Muscle layer of colon (tissue), 2 donors: ENCODE results near the gene KCNQ1.

Experiments
- H3K27ac ChIP-seq: one replicate; pipeline ENCODE4 v1.7.0; 2013; ENCODE audit warnings: low read depth, mild to moderate bottlenecking, low read length, moderate library complexity
- H3K27me3 ChIP-seq, 2 donors: one replicate each; pipeline ENCODE4 v1.7.0; 2013; ENCODE audit warnings: low read length in 2 of 2, mild to moderate bottlenecking in 2 of 2; ENCODE audit not compliant: insufficient read depth in 2 of 2, control insufficient read depth in 1 of 2
- H3K36me3 ChIP-seq: one replicate; pipeline ENCODE4 v1.7.0; 2013; ENCODE audit warnings: mild to moderate bottlenecking, low read length; ENCODE audit not compliant: insufficient read depth
- H3K4me1 ChIP-seq: one replicate; pipeline ENCODE4 v1.7.0; 2013; ENCODE audit warnings: mild to moderate bottlenecking, low read length; ENCODE audit not compliant: insufficient read depth
- H3K4me3 ChIP-seq, 2 donors: one replicate each; pipeline ENCODE4 v1.7.0; 2013; ENCODE audit warnings: low read length in 2 of 2, low read depth in 1 of 2, mild to moderate bottlenecking in 1 of 2, moderate library complexity in 1 of 2
- H3K9ac ChIP-seq: one replicate; pipeline ENCODE4 v1.7.0; 2013; ENCODE audit warnings: low read length
- H3K9me3 ChIP-seq: one replicate; pipeline ENCODE4 v1.7.0; 2013; ENCODE audit warnings: mild to moderate bottlenecking, low read length
- donor health status: abdominal sarcoma.
- donor health status: Adenocarcinoma of cecum.

Gene KCNQ1

GRCh38 chr11:2513441-2513840, 68.6 kb downstream of the KCNQ1 start:
- no peak overlapping the region for H3K27ac ChIP-seq
- H3K9ac ChIP-seq = no peak overlapping the region
- H3K36me3 ChIP-seq = no peaks in the 10 kb centered on the region
- H3K27me3 ChIP-seq = peaks cover 0 to 4% of the 10 kb centered on the region in 2 donors
- H3K4me1 ChIP-seq = no peaks in the 10 kb centered on the region
- H3K4me3 ChIP-seq = no peak overlapping the region
- H3K9me3 ChIP-seq = no peaks in the 10 kb centered on the region

- Histone ChIP-seq H3K4me1 (no peaks in the 10 kb centered on the region), H3K9me3 (no peaks in the 10 kb centered on the region), H3K9ac (no peak overlapping the region), H3K27me3 (peaks cover 0 to 4% of the 10 kb centered on the region in 2 donors), H3K4me3 (no peak overlapping the region), H3K36me3 (no peaks in the 10 kb centered on the region), H3K27ac (no peak overlapping the region)
These were observed 70.8 kb downstream of the KCNQ1 start for GRCh38 chr11:2515401-2516275.

- no peaks in the 10 kb centered on the region for H3K36me3 ChIP-seq
- H3K27ac ChIP-seq = no peak overlapping the region
- H3K4me1 ChIP-seq = no peaks in the 10 kb centered on the region
- H3K9ac ChIP-seq = no peak overlapping the region
- H3K9me3 ChIP-seq = no peaks in the 10 kb centered on the region
- H3K27me3 ChIP-seq = peaks cover 0 to 4% of the 10 kb centered on the region in 2 donors
- H3K4me3 ChIP-seq = no peak overlapping the region
These were observed 71.6 kb downstream of the KCNQ1 start for GRCh38 chr11:2516276-2517015.

GRCh38 chr11:2517016-2517385, 72.2 kb downstream of the KCNQ1 start:
- no peak overlapping the region for H3K4me3 ChIP-seq
- H3K36me3 ChIP-seq = no peaks in the 10 kb centered on the region
- H3K9me3 ChIP-seq = no peaks in the 10 kb centered on the region
- H3K27me3 ChIP-seq = peaks cover 0 to 4% of the 10 kb centered on the region in 2 donors
- no peaks in the 10 kb centered on the region for H3K4me1 ChIP-seq
- H3K27ac ChIP-seq = no peak overlapping the region
- no peak overlapping the region for H3K9ac ChIP-seq

DNA sequence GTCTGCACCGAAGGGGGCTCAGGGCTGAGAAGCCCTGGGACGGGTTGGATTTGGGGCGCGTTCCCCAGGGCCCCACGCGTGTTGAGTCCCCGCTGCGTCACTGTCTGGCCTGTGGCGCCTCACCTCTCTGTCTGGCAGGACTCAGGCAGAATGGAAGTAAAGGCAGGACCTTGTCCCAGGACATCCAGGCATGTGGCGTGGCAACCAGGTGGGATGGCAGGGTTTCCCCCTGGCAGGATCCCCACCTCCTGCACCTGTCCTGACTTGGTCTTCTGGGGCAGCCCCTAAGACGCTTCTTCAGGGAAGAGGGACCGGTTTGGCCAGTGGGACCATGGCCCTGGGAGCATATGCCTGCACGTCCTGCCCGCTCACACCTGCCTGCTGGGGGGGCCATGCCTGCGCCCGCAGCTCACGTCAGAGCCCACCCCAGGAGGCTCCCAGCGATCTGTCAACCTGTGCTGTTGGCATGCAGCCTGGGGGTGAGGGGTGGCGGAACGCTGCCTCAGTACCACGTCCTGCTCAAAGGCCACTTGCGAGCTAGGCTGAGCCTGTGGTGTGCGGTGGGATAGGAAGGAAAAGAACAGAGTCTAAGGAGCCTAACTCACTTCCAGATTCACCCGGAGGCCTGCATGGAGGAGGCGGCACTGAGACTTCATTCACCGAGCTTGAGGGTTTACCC, 72.7 kb downstream of the KCNQ1 start:
- no peak overlapping the region for H3K4me3 ChIP-seq
- no peak overlapping the region for H3K27ac ChIP-seq
- peaks cover 0 to 4% of the 10 kb centered on the region in 2 donors for H3K27me3 ChIP-seq
- H3K4me1 ChIP-seq = no peaks in the 10 kb centered on the region
- H3K9me3 ChIP-seq = no peaks in the 10 kb centered on the region
- no peak overlapping the region for H3K9ac ChIP-seq
- H3K36me3 ChIP-seq = no peaks in the 10 kb centered on the region

DNA sequence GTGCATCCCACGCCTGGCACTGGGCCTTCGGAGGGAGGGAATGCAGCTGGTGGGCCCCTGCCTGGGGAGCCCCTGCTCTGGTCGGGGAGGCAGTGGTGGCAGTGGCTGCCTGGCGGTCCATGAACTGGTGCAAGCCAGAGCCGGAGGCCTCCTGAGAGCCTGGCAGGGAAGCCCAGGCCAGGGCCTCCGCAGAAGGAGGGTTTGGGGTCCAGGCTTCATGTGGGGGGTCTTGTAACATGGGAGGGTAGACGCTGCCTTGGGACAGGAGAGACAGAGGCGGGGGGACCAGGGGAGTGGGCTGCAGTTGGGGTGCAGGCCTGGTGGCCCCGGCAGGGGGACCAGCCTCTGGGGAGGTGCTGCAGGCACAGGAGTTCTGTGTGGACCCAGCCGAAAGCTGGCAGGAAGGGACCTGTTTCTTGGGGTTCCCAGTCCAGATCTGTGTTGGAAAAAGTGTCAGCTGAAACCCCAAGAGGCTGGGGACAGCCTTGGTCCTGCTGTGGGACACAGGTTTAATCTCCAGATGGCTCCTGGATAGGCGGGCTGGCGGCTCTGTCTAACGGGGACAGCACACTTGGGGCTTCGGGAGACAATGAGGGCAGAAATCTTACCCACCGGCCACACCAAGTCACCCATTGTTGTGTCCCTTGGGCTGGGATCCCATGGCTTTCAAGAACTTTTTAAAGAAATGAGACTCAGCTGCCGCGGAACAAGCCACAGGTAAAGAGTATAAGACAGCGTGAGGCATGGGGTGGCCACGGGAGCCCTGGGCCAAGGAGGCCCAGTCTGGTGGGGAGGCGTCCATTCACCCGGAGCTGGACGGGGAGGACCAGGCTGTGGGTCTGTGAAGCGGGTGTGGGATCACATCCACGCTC, 73.5 kb downstream of the KCNQ1 start:
- Histone ChIP-seq H3K27ac (no peak overlapping the region), H3K36me3 (no peaks in the 10 kb centered on the region), H3K4me3 (no peak overlapping the region), H3K9me3 (no peaks in the 10 kb centered on the region), H3K27me3 (peaks cover 0 to 4% of the 10 kb centered on the region in 2 donors), H3K4me1 (no peaks in the 10 kb centered on the region), H3K9ac (no peak overlapping the region)

DNA sequence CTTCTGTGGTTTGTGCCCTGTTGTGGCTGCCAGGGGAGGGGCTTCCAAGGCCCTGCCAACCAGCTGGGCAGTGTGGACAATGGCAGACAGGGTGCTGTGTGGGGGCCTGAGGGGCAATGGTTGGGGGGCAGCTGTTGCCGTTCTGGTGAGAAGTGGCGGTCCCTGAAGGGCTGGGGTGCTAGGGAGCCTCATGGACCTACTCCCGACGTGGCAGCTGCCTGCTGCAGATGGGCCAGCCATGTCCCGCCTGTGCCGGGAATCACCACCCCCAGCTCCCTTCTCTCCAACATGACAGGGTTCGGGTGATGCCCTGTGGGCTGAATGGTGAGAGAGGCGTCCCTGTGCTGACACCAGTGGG, 74.2 kb downstream of the KCNQ1 start:
- H3K9ac ChIP-seq = no peak overlapping the region
- no peak overlapping the region for H3K27ac ChIP-seq

DNA sequence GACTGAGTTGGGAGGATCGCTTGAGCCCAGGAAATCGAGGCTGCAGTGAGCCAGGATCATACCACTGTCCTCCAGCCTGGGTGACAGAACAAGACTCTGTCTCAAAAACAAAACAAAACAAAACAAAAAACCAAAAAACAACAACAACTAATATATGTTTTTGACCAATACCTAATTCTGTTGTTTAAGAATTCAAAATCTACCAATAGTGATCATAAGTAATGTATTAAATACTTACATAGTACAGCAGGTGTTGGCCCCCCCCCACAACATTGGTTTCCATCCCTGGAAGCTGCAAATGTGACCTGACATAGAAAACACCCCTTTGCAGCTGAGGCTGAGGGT, 74.7 kb downstream of the KCNQ1 start:
- H3K9ac ChIP-seq = no peak overlapping the region

More for the DNA sequence above, 74.2 kb downstream of the KCNQ1 start:
- no peak overlapping the region for H3K4me3 ChIP-seq
- no peaks in the 10 kb centered on the region for H3K4me1 ChIP-seq
- H3K27me3 ChIP-seq = peaks cover 0 to 4% of the 10 kb centered on the region in 2 donors
- no peaks in the 10 kb centered on the region for H3K9me3 ChIP-seq
- no peaks in the 10 kb centered on the region for H3K36me3 ChIP-seq

DNA sequence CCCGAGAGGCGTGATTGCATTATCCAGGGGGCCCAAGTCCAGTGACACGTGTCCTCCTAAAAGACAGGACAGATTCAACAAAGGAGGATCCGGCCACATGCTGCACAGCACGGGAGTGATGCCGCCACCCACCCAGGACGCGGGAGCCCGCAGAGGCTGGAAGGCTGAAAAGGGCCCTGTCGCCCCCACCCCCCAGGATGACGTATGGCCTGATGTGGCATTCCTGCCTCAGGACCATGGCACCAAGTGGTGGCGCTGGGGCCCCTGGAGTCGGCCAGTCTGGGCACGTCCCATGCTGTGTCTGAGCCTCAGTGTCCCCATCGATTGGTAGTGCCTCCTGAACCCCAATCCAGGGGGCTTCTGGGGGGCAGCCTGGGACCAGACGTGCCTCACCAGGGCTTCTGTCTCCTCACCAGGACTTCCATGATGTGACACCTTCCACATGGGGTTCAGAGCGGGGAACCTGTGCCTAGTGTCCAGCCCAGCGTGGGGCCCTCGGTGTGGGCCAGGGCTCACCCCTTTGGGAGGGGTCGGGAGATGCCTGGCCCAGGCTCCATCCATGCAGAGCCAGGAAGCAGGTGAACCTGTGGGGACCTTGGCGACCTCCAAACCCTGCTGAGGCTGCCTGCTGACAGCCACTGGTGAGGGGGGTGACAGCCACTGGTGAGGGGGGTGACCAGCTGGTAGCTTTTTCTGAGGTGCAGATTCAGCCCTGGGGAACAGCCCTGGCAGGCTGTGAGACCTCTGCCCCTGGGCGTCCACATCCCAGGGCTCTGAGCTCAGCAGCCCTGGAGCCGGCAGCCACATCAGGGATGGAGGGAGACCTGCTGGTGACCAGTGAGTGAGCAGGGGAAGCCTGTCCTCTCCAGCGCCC, 75.3 kb downstream of the KCNQ1 start:
- Histone ChIP-seq H3K36me3 (no peaks in the 10 kb centered on the region), H3K9ac (no peak overlapping the region), H3K4me3 (no peak overlapping the region), H3K9me3 (no peaks in the 10 kb centered on the region), H3K27me3 (peaks cover 0 to 4% of the 10 kb centered on the region in 2 donors), H3K4me1 (no peaks in the 10 kb centered on the region), H3K27ac (no peak overlapping the region)

More for the DNA sequence above, 74.7 kb downstream of the KCNQ1 start:
- no peaks in the 10 kb centered on the region for H3K36me3 ChIP-seq
- H3K9me3 ChIP-seq = no peaks in the 10 kb centered on the region
- H3K4me3 ChIP-seq = no peak overlapping the region
- no peaks in the 10 kb centered on the region for H3K4me1 ChIP-seq
- H3K27ac ChIP-seq = no peak overlapping the region
- peaks cover 0 to 4% of the 10 kb centered on the region in 2 donors for H3K27me3 ChIP-seq

DNA sequence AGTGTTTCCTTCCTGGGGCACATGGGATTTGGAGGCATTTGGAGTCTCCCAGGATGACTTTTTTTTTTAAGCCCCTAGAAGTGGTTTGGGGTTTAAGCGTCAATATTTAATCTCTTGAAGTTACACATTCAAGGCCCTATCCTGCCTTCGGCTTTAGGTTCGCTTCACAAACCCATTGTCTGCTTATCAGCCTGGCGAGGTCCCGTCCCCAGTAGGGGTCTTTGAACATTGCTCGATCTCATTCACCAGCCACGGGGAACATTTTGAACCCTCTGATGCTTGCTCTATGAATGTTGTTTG, 75.9 kb downstream of the KCNQ1 start:
- H3K9ac ChIP-seq = no peak overlapping the region
- no peaks in the 10 kb centered on the region for H3K4me1 ChIP-seq
- H3K27ac ChIP-seq = no peak overlapping the region
- no peak overlapping the region for H3K4me3 ChIP-seq
- no peaks in the 10 kb centered on the region for H3K9me3 ChIP-seq
- H3K27me3 ChIP-seq = peaks cover 0 to 4% of the 10 kb centered on the region in 2 donors
- H3K36me3 ChIP-seq = no peaks in the 10 kb centered on the region
